HepG2 (cell line): ENCODE data around the gene ACRBP. TPM values are rescaled to one million over a fixed set of nuclear protein-coding genes. Genes with fewer than 3 reads are reported as not detected.

Experiments used
- JUNB ChIP-seq: sonication (generic); formaldehyde crosslinking; IDR thresholded peaks from 2 replicates; pipeline ENCODE4 v1.8.0; 2022; ENCODE audit warnings: missing genetic modification reagents, mild to moderate bottlenecking, borderline replicate concordance
- KAT8 ChIP-seq: IDR thresholded peaks from 2 replicates; pipeline ENCODE4 v1.6.1; 2016; ENCODE audit warnings: missing genetic modification reagents, missing compliant biosample characterization
- KLF16 ChIP-seq, 2 experiments: sonication (generic) in 1 of 2; formaldehyde crosslinking in 1 of 2; IDR thresholded peaks; 2 replicates each; pipeline versions ENCODE4 v1.6.1 to v1.8.0; 2016 to 2023; ENCODE audit warnings: missing genetic modification reagents in 2 of 2, missing compliant biosample characterization in 1 of 2
- MAX ChIP-seq: IDR thresholded peaks from 2 replicates; pipeline ENCODE4 v1.6.1; 2012; ENCODE audit warnings: inconsistent platforms
- MIER3 ChIP-seq: IDR thresholded peaks from 2 replicates; pipeline ENCODE4 v1.6.1; 2016; ENCODE audit warnings: missing compliant biosample characterization, borderline replicate concordance
- MYNN ChIP-seq: sonication (generic); formaldehyde crosslinking; IDR thresholded peaks from 2 replicates; pipeline ENCODE4 v1.4.0; 2020; ENCODE audit warnings: mild to moderate bottlenecking, low read depth, missing genetic modification reagents
- ONECUT2 ChIP-seq: sonication (generic); formaldehyde crosslinking; IDR thresholded peaks from 2 replicates; pipeline ENCODE4 v1.4.0; 2020; ENCODE audit warnings: missing genetic modification reagents
- POLR2G ChIP-seq: fragments of 200-400 bp; formaldehyde crosslinking; IDR thresholded peaks from 2 replicates; pipeline ENCODE4 v1.6.1; 2018; ENCODE audit warnings: mild to moderate bottlenecking, low read depth, low read length, moderate library complexity
- SALL1 ChIP-seq: sonication (generic); formaldehyde crosslinking; IDR thresholded peaks from 2 replicates; pipeline ENCODE4 v1.8.0; 2022; ENCODE audit warnings: mild to moderate bottlenecking, missing genetic modification reagents
- SAP130 ChIP-seq: IDR thresholded peaks from 2 replicates; pipeline ENCODE4 v1.6.1; 2016; ENCODE audit warnings: low read depth
- SKI ChIP-seq: fragments of 450-650 bp; IDR thresholded peaks from one replicate; pipeline ENCODE4 v1.6.1; 2018; ENCODE audit warnings: mild to moderate bottlenecking; ENCODE audit not compliant: partially characterized antibody
- SMAD3 ChIP-seq: sonication (generic); formaldehyde crosslinking; IDR thresholded peaks from 2 replicates; pipeline ENCODE4 v1.4.0; 2020; ENCODE audit warnings: missing genetic modification reagents
- ZNF576 ChIP-seq: sonication (generic); formaldehyde crosslinking; IDR thresholded peaks from 2 replicates; pipeline ENCODE4 v1.4.0; 2020; ENCODE audit warnings: mild to moderate bottlenecking, missing genetic modification reagents
- ZNF773 ChIP-seq: sonication (generic); formaldehyde crosslinking; IDR thresholded peaks from 2 replicates; pipeline ENCODE4 v1.4.0; 2020; ENCODE audit warnings: missing genetic modification reagents, borderline replicate concordance
- polyA plus RNA-seq, 8 experiments: library from polyadenylated mRNA; depleted of rRNA in 3 of 8; stranded (reverse) in 7 of 8; unstranded in 1 of 8; fragments of >200 nt; fragmentation: Illumina TruSeq in 4 of 8; extraction: Trizol in 4 of 8; gene quantifications; 2 replicates each; pipeline versions ENCODE4 v1.2.1 to v1.2.3, GENCODE V29; 2011 to 2016; ENCODE audit warnings: low read depth in 4 of 8, missing spikeins in 1 of 8, mixed read lengths in 1 of 8; ENCODE audit not compliant: insufficient read depth in 1 of 8
- total RNA-seq, 5 experiments: library from RNA; depleted of rRNA; stranded (reverse); fragments of >200 nt; fragmentation: Illumina TruSeq; extraction: Trizol; gene quantifications; 2 replicates each; pipeline ENCODE4 v1.2.3, GENCODE V29; 2016; ENCODE audit warnings: low read depth in 1 of 5
- TF ChIP-seq, protein P1 (sequence below): IDR thresholded peaks from 2 replicates; pipeline ENCODE4 v1.6.1; 2016; ENCODE audit warnings: control low read depth
- TF ChIP-seq, protein P2 (sequence below): IDR thresholded peaks from 2 replicates; pipeline ENCODE4 v1.6.1; 2016
- TF ChIP-seq, protein P3 (sequence below): sonication (generic); formaldehyde crosslinking; IDR thresholded peaks from 2 replicates; pipeline ENCODE4 v1.4.0; 2020; ENCODE audit warnings: missing genetic modification reagents
- TF ChIP-seq, protein P4 (sequence below): sonication (generic); formaldehyde crosslinking; IDR thresholded peaks from 2 replicates; pipeline ENCODE4 v1.4.0; 2020; ENCODE audit warnings: missing genetic modification reagents

Gene ACRBP
- total and polyA plus RNA-seq, 2 of the 13 experiments (the other 11 are each of a cell fraction or from before 2014, with no cell fraction given), result 0.46 TPM; not detected in 1

DNA sequence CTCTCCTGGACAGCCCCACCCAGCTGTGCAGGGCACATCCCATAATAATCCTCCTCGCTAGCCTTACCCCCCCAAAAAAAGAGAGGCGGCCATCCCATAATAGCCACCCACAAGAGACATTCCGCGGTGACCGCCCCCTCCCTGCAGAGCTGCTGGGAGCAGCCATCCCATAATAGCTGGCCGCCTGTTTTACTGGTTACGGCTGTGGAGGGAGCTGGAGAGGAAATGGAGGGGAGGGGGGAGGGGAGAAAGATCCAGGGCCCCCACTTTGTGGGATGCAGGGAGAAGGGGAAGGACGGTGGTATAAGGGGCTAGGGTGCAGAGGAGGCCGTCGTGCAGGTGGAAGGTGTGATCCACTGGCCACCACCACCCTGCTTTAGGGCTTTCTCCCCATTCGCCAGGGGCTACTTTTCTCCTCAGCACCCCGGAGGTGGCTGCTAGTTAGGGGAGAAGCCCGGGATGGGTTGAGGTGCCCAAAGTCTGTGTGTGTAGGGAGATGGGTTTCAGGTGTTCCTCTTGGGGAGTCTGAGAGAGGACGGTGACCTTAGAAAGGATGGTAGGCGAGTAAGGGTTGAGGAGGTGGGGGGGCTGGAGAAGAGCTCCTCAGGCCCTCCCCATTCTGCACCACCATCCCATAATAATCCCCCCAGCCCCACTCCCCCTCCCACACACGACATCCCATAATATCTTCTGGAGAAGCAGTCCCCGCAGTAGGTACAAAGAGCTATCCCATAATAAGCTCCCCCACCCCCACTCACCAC, 34.0 kb downstream of the ACRBP start (continued):
- TF ChIP-seq POLR2G (peak; percentile 34; the same call in 1 of the 2 replicates), MIER3 (CRISPR knock-in tag) (0 out of 2 replicates have a peak, but pooled peaks have one; percentile 19), SAP130 (CRISPR knock-in tag) (peak; percentile 39; the same call in 1 of the 2 replicates), JUNB (CRISPR knock-in tag) (no peak), SMAD3 (CRISPR knock-in tag) (0 out of 2 replicates have a peak, but pooled peaks have one; percentile 30), ONECUT2 (CRISPR knock-in tag) (no peak), MYNN (CRISPR knock-in tag) (0 out of 2 replicates have a peak, but pooled peaks have one; percentile 72), KLF16 (CRISPR knock-in tag; IDR thresholded peaks at IDR 0.05) (0 out of 4 replicates have a peak, but pooled peaks of 1 of the 2 experiments have one; percentile 42), SALL1 (CRISPR knock-in tag) (0 out of 2 replicates have a peak, but pooled peaks have one; percentile 19), ZNF576 (no peak), SKI (no peak), KAT8 (CRISPR knock-in tag) (peak; percentile 45; the same call in 1 of the 2 replicates), MAX (0 out of 2 replicates have a peak, but pooled peaks have one; percentile 15), ZNF773 (CRISPR knock-in tag) (no peak)
- TF ChIP-seq, protein P1, sequence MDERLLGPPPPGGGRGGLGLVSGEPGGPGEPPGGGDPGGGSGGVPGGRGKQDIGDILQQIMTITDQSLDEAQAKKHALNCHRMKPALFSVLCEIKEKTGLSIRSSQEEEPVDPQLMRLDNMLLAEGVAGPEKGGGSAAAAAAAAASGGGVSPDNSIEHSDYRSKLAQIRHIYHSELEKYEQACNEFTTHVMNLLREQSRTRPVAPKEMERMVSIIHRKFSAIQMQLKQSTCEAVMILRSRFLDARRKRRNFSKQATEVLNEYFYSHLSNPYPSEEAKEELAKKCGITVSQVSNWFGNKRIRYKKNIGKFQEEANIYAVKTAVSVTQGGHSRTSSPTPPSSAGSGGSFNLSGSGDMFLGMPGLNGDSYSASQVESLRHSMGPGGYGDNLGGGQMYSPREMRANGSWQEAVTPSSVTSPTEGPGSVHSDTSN, result no peak
- TF ChIP-seq, protein P2, sequence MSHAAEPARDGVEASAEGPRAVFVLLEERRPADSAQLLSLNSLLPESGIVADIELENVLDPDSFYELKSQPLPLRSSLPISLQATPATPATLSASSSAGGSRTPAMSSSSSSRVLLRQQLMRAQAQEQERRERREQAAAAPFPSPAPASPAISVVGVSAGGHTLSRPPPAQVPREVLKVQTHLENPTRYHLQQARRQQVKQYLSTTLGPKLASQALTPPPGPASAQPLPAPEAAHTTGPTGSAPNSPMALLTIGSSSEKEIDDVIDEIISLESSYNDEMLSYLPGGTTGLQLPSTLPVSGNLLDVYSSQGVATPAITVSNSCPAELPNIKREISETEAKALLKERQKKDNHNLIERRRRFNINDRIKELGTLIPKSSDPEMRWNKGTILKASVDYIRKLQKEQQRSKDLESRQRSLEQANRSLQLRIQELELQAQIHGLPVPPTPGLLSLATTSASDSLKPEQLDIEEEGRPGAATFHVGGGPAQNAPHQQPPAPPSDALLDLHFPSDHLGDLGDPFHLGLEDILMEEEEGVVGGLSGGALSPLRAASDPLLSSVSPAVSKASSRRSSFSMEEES (CRISPR knock-in tag), result 0 out of 2 replicates have a peak, but pooled peaks have one; percentile 11
- TF ChIP-seq, protein P3, sequence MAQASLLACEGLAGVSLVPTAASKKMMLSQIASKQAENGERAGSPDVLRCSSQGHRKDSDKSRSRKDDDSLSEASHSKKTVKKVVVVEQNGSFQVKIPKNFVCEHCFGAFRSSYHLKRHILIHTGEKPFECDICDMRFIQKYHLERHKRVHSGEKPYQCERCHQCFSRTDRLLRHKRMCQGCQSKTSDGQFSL, result peak; percentile 86; the same call in 1 of the 2 replicates
- TF ChIP-seq, protein P4, sequence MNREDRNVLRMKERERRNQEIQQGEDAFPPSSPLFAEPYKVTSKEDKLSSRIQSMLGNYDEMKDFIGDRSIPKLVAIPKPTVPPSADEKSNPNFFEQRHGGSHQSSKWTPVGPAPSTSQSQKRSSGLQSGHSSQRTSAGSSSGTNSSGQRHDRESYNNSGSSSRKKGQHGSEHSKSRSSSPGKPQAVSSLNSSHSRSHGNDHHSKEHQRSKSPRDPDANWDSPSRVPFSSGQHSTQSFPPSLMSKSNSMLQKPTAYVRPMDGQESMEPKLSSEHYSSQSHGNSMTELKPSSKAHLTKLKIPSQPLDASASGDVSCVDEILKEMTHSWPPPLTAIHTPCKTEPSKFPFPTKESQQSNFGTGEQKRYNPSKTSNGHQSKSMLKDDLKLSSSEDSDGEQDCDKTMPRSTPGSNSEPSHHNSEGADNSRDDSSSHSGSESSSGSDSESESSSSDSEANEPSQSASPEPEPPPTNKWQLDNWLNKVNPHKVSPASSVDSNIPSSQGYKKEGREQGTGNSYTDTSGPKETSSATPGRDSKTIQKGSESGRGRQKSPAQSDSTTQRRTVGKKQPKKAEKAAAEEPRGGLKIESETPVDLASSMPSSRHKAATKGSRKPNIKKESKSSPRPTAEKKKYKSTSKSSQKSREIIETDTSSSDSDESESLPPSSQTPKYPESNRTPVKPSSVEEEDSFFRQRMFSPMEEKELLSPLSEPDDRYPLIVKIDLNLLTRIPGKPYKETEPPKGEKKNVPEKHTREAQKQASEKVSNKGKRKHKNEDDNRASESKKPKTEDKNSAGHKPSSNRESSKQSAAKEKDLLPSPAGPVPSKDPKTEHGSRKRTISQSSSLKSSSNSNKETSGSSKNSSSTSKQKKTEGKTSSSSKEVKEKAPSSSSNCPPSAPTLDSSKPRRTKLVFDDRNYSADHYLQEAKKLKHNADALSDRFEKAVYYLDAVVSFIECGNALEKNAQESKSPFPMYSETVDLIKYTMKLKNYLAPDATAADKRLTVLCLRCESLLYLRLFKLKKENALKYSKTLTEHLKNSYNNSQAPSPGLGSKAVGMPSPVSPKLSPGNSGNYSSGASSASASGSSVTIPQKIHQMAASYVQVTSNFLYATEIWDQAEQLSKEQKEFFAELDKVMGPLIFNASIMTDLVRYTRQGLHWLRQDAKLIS, result no peak
